Endothelial cell of umbilical vein (primary cell): ENCODE results near the gene DDHD1. TPM values are rescaled to one million over a fixed set of nuclear protein-coding genes. Genes with fewer than 3 reads are reported as not detected.

Experiments used
- BruUV-seq: library from RNA; stranded (reverse); fragments of 400-500 nt; replicated peaks from 2 replicates; lab custom pipeline; 2021; lab: Mats Ljungman, UMichigan
- CTCF ChIA-PET: fragments of 300-600, 350-600 bp; sonication (Branson Sonifier 250); formaldehyde crosslinking; loops from one replicate; lab custom pipeline; 2021; ENCODE audit warnings: antibody characterized with exemption, inconsistent platforms; lab: Charles Lee
- POLR2A ChIA-PET: fragments of 300-600, 350-600 bp; sonication (Branson Sonifier 250); formaldehyde crosslinking; loops from one replicate; lab custom pipeline; 2021; ENCODE audit warnings: antibody characterized with exemption, inconsistent platforms; lab: Charles Lee
- DNase-seq: peaks from one replicate; pipeline ENCODE4 v3.0.0-alpha.2; 2011; ENCODE audit warnings: low read depth, low spot score
- FAIRE-seq: peaks from 2 replicates; lab custom pipeline; 2011; peaks lifted over from hg19 to GRCh38; lab: Jason Lieb, UNC
- H2AFZ ChIP-seq: 2 replicates; pipeline ENCODE4 v1.6.0; 2012; ENCODE audit warnings: low read depth, low read length, control low read depth, inconsistent platforms
- H3K27ac ChIP-seq: 2 replicates; pipeline ENCODE4 v1.5.1; 2011; ENCODE audit warnings: low read depth, mild to moderate bottlenecking, control low read depth, low read length, moderate library complexity; ENCODE audit not compliant: insufficient read depth
- H3K27me3 ChIP-seq, 2 experiments: 2 replicates each; pipeline versions ENCODE4 v1.6.0 to v1.6.1; 2011; ENCODE audit warnings: low read length in 2 of 2, mixed read lengths in 1 of 2; ENCODE audit not compliant: control insufficient read depth in 2 of 2, insufficient read depth in 2 of 2
- H3K36me3 ChIP-seq, 2 experiments: 2 replicates in 1 of 2; 3 replicates in 1 of 2; pipeline ENCODE4 v1.5.1; 2011; ENCODE audit warnings: low read length in 2 of 2, mild to moderate bottlenecking in 1 of 2, moderate library complexity in 1 of 2; ENCODE audit not compliant: control insufficient read depth in 2 of 2, insufficient read depth in 2 of 2; ENCODE audit errors: extremely low read depth in 1 of 2
- H3K4me1 ChIP-seq: 3 replicates; pipeline ENCODE4 v1.5.1; 2011; ENCODE audit warnings: mild to moderate bottlenecking, low read length; ENCODE audit not compliant: control insufficient read depth, insufficient read depth; ENCODE audit errors: extremely low read depth
- H3K4me2 ChIP-seq: 2 replicates; pipeline ENCODE4 v1.6.1; 2011; ENCODE audit warnings: low read length, control low read depth, mixed read lengths; ENCODE audit not compliant: insufficient read depth
- H3K4me3 ChIP-seq, 3 experiments: fragments of 200-600 bp in 1 of 3; sonication (generic), shearing (Covaris generic) in 1 of 3; replicated peaks in 1 of 3; 2 replicates each; pipeline ENCODE4 v1.5.1; 2011 to 2016; ENCODE audit warnings: control low read depth in 3 of 3, low read length in 3 of 3, mild to moderate bottlenecking in 2 of 3, inconsistent platforms in 1 of 3, low read depth in 1 of 3, moderate library complexity in 1 of 3; ENCODE audit not compliant: insufficient read depth in 1 of 3
- H3K79me2 ChIP-seq: 2 replicates; pipeline ENCODE4 v1.6.0; 2012; ENCODE audit warnings: low read length, inconsistent platforms; ENCODE audit not compliant: control insufficient read depth, insufficient read depth
- H3K9ac ChIP-seq: replicated peaks from 2 replicates; pipeline ENCODE3; 2011; ENCODE audit warnings: low read length, control low read depth; ENCODE audit not compliant: insufficient read depth; ENCODE audit errors: extremely low read depth
- H3K9me1 ChIP-seq: replicated peaks from 3 replicates; pipeline ENCODE4 v1.6.0; 2011; ENCODE audit warnings: mild to moderate bottlenecking, low read length; ENCODE audit not compliant: control insufficient read depth, insufficient read depth; ENCODE audit errors: extremely low read depth
- H3K9me3 ChIP-seq: replicated peaks from 2 replicates; pipeline ENCODE4 v1.5.1; 2012; ENCODE audit warnings: low read length, inconsistent platforms; ENCODE audit not compliant: control insufficient read depth, insufficient read depth
- H4K20me1 ChIP-seq: replicated peaks from 2 replicates; pipeline ENCODE3; 2011; ENCODE audit warnings: mild to moderate bottlenecking, low read length; ENCODE audit not compliant: control insufficient read depth, insufficient read depth; ENCODE audit errors: extremely low read depth
- CTCF ChIP-seq, 2 donors: IDR thresholded peaks; 1 replicate in 1 of 2; 2 replicates in 1 of 2; pipeline ENCODE4 v1.5.1; 2011; ENCODE audit warnings: low read length in 2 of 2, mild to moderate bottlenecking in 2 of 2, moderate library complexity in 2 of 2, control low read depth in 1 of 2, inconsistent platforms in 1 of 2, low read depth in 1 of 2; ENCODE audit not compliant: insufficient read depth in 1 of 2; ENCODE audit errors: extremely low read depth in 1 of 2
- EZH2 ChIP-seq: IDR thresholded peaks from 2 replicates; pipeline ENCODE4 v1.6.1; 2012; ENCODE audit warnings: borderline replicate concordance, low read depth, mild to moderate bottlenecking, moderate library complexity, low read length, inconsistent platforms; ENCODE audit not compliant: severe bottlenecking
- FOS ChIP-seq: IDR thresholded peaks from 2 replicates; pipeline ENCODE4 v1.6.1; 2011; ENCODE audit warnings: mild to moderate bottlenecking, low read length, moderate library complexity, borderline replicate concordance; ENCODE audit not compliant: insufficient read depth
- GATA2 ChIP-seq: IDR thresholded peaks from 2 replicates; pipeline ENCODE4 v1.7.0; 2011; ENCODE audit warnings: low read depth, mild to moderate bottlenecking, moderate library complexity, mixed read lengths, low read length; ENCODE audit not compliant: insufficient read length, insufficient read depth
- JUN ChIP-seq: IDR thresholded peaks from 2 replicates; pipeline ENCODE4 v1.6.1; 2011; ENCODE audit warnings: borderline replicate concordance, low read depth; ENCODE audit not compliant: insufficient read length, insufficient read depth
- MAX ChIP-seq: IDR thresholded peaks from 2 replicates; pipeline ENCODE4 v1.6.1; 2011; ENCODE audit not compliant: insufficient read depth, insufficient read length
- POLR2A ChIP-seq: IDR thresholded peaks from 2 replicates; pipeline ENCODE4 v1.6.1; 2012; ENCODE audit warnings: low read depth, mild to moderate bottlenecking, control low read depth, low read length
- dilution Hi-C: fragments of 300-500 bp; cut with MboI; formaldehyde crosslinking; loops from one replicate; pipeline ENCODE4 v1.15.0; 2019; ENCODE audit warnings: low sequenced_read_pairs; ENCODE audit not compliant: extremely low pct_ligation_motif_present
- intact Hi-C: fragments of 100-400 bp; cut with micrococcal nuclease; formaldehyde crosslinking; loops from one replicate; pipeline ENCODE4 v1.10.0; 2022
- polyA plus RNA-seq, 4 experiments: library from polyadenylated mRNA; depleted of rRNA in 3 of 4; stranded (reverse) in 3 of 4; unstranded in 1 of 4; fragments of >200 nt; gene quantifications; 2 replicates each; pipeline versions ENCODE4 v1.2.1 to v1.2.3, GENCODE V29; 2011 to 2012; ENCODE audit warnings: missing spikeins in 1 of 4
- total RNA-seq: library from RNA; stranded (reverse); gene quantifications from 2 replicates; pipeline ENCODE4 v1.2.3, GENCODE V29; 2021

The DDHD1 gene
- total and polyA plus RNA-seq, 2 donors (not counting 3 experiments of a cell fraction or from before 2014, with no cell fraction given), result 2.7 to 12.4 TPM

GRCh38 chr14:53002576-53002975 lies 150.5 kb downstream of the DDHD1 start:
- intact Hi-C loops, result no loop called here

More at GRCh38 chr14:53002576-53002975, 150.5 kb downstream of the DDHD1 start:
- Histone ChIP-seq H3K4me3 (no peak overlapping the region), H3K36me3 (no peaks in the 10 kb centered on the region), H3K27me3 (peaks cover 0 to 2% of the 10 kb centered on the region in 2 experiments), H3K79me2 (no peaks in the 10 kb centered on the region), H3K27ac (no peak overlapping the region), H2AFZ (no peak overlapping the region), H3K4me2 (no peak overlapping the region), H3K4me1 (no peaks in the 10 kb centered on the region), H4K20me1 (no peaks in the 10 kb centered on the region), H3K9me1 (no peaks in the 10 kb centered on the region), H3K9me3 (no peaks in the 10 kb centered on the region), H3K9ac (no peak overlapping the region)
- no peak for FAIRE-seq
- POLR2A ChIA-PET, result no interaction called here
- no peak for TF ChIP-seq EZH2
- TF ChIP-seq POLR2A, result no peak
- no peak for TF ChIP-seq FOS
- no peak for TF ChIP-seq CTCF (IDR thresholded peaks at IDR 0.05; ENCODE audit: extremely low read depth in 1 of 2, insufficient read depth in 1 of 2, low read depth in 1 of 2, low read length in 2 of 2)
- TF ChIP-seq MAX, result no peak
- no peak for TF ChIP-seq GATA2
- TF ChIP-seq JUN, result no peak
- BruUV-seq, result no TSS peak
- no peak for DNase-seq
- CTCF ChIA-PET, result interaction anchor here (1.3 to 1.7 kb wide), 3 partner anchors 8 to 51 kb away, joined by 3 to 6 read pairs (median 4); no protein-coding TSS in a partner anchor
- dilution Hi-C loops, result no loop called here
